CD14-positive monocyte (primary cell): ENCODE results near the gene PNMA8C. TPM values are rescaled to one million over a fixed set of nuclear protein-coding genes. Genes with fewer than 3 reads are reported as not detected.
A peak's percentile ranks its signal among the peaks of the same experiment; 100 is the strongest.
"Not testable (repeated sequence)": the region's sequence is repeated elsewhere in the genome, so short reads cannot be mapped to it uniquely, and the experiment has no call there.

Experiments used
- DNase-seq, 3 donors: peaks; one replicate each; pipeline ENCODE4 v3.0.0-alpha.2; 2011 to 2022
- H2AFZ ChIP-seq: 2 replicates; pipeline ENCODE4 v1.6.0; 2012; ENCODE audit warnings: mild to moderate bottlenecking, low read depth, low read length, inconsistent platforms; ENCODE audit not compliant: insufficient read depth, poor library complexity, severe bottlenecking
- H3K27ac ChIP-seq, 2 donors: 1 replicate in 1 of 2; 2 replicates in 1 of 2; pipeline ENCODE4 v1.5.1; 2012 to 2013; ENCODE audit warnings: low read length in 2 of 2, control low read depth in 1 of 2, inconsistent platforms in 1 of 2, low read depth in 1 of 2, mild to moderate bottlenecking in 1 of 2
- H3K27me3 ChIP-seq, 2 donors: one replicate each; pipeline versions ENCODE4 v1.6.0 to v1.6.1; 2011 to 2013; ENCODE audit warnings: low read length in 2 of 2; ENCODE audit not compliant: control insufficient read depth in 2 of 2, insufficient read depth in 2 of 2
- H3K36me3 ChIP-seq, 2 donors: replicated peaks in 1 of 2; 1 replicate in 1 of 2; 2 replicates in 1 of 2; pipeline versions ENCODE4 v1.5.1 to v1.6.1; 2012 to 2013; ENCODE audit warnings: low read length in 2 of 2, control low read depth in 1 of 2, inconsistent platforms in 1 of 2, mild to moderate bottlenecking in 1 of 2; ENCODE audit not compliant: insufficient read depth in 2 of 2, control insufficient read depth in 1 of 2
- H3K4me1 ChIP-seq, 2 donors: 1 replicate in 1 of 2; 2 replicates in 1 of 2; pipeline versions ENCODE4 v1.5.1 to v1.6.1; 2012 to 2013; ENCODE audit warnings: low read length in 2 of 2, control low read depth in 1 of 2, inconsistent platforms in 1 of 2, mild to moderate bottlenecking in 1 of 2, moderate library complexity in 1 of 2; ENCODE audit not compliant: insufficient read depth in 2 of 2, control insufficient read depth in 1 of 2
- H3K4me2 ChIP-seq: replicated peaks from 2 replicates; pipeline ENCODE3; 2012; ENCODE audit warnings: low read length, moderate library complexity, mild to moderate bottlenecking; ENCODE audit not compliant: poor library complexity, severe bottlenecking; ENCODE audit errors: extremely low read depth
- H3K4me3 ChIP-seq, 3 experiments: fragments of 200-600 bp in 1 of 3; sonication (generic) in 1 of 3; replicated peaks in 1 of 3; 1 replicate in 2 of 3; 2 replicates in 1 of 3; pipeline ENCODE4 v1.5.1; 2011 to 2013; ENCODE audit warnings: low read length in 3 of 3, mild to moderate bottlenecking in 3 of 3, control low read depth in 2 of 3, low read depth in 2 of 3, inconsistent platforms in 1 of 3, moderate library complexity in 1 of 3
- H3K79me2 ChIP-seq: 2 replicates; pipeline ENCODE4 v1.6.0; 2012; ENCODE audit warnings: mild to moderate bottlenecking, control low read depth, inconsistent platforms, low read length, moderate library complexity; ENCODE audit not compliant: insufficient read depth
- H3K9ac ChIP-seq: 2 replicates; pipeline ENCODE4 v1.6.0; 2017; ENCODE audit warnings: low read length, mild to moderate bottlenecking; ENCODE audit not compliant: insufficient read depth, poor library complexity, severe bottlenecking
- H3K9me3 ChIP-seq, 2 donors: replicated peaks in 1 of 2; 1 replicate in 1 of 2; 2 replicates in 1 of 2; pipeline versions ENCODE4 v1.5.1 to v1.6.1; 2012 to 2013; ENCODE audit warnings: low read length in 2 of 2, control low read depth in 1 of 2; ENCODE audit not compliant: control insufficient read depth in 1 of 2, insufficient read depth in 1 of 2
- H4K20me1 ChIP-seq: 2 replicates; pipeline ENCODE4 v1.6.0; 2012; ENCODE audit warnings: mild to moderate bottlenecking, low read length, control low read depth, moderate library complexity; ENCODE audit not compliant: insufficient read depth
- H3K27ac Mint-ChIP-seq, 7 donors: one replicate each; pipeline ENCODE4 v1.8.0; 2020; ENCODE audit warnings: mild to moderate bottlenecking in 7 of 7, mixed read lengths in 7 of 7, moderate library complexity in 6 of 7, inconsistent platforms in 2 of 7
- H3K27me3 Mint-ChIP-seq, 3 donors: one replicate each; pipeline ENCODE4 v1.8.0; 2021 to 2022; ENCODE audit warnings: low read depth in 3 of 3, mild to moderate bottlenecking in 3 of 3, mixed read lengths in 3 of 3, moderate library complexity in 3 of 3, inconsistent platforms in 1 of 3
- H3K36me3 Mint-ChIP-seq, 2 donors: one replicate each; pipeline ENCODE4 v1.8.0; 2020; ENCODE audit warnings: mixed read lengths in 2 of 2, inconsistent platforms in 1 of 2, mild to moderate bottlenecking in 1 of 2
- H3K4me1 Mint-ChIP-seq: one replicate; pipeline ENCODE4 v1.8.0; 2020; ENCODE audit warnings: mild to moderate bottlenecking, mixed read lengths
- H3K4me3 Mint-ChIP-seq, 2 donors: one replicate each; pipeline ENCODE4 v1.8.0; 2020; ENCODE audit warnings: mild to moderate bottlenecking in 2 of 2, mixed read lengths in 2 of 2, moderate library complexity in 1 of 2
- H3K9me3 Mint-ChIP-seq, 7 donors: one replicate each; pipeline ENCODE4 v1.8.0; 2020 to 2022; ENCODE audit warnings: mixed read lengths in 7 of 7, mild to moderate bottlenecking in 6 of 7, moderate library complexity in 6 of 7, inconsistent platforms in 2 of 7
- CTCF ChIP-seq: fragments of 200-600 bp; IDR thresholded peaks from one replicate; pipeline ENCODE4 v1.8.0; 2022; ENCODE audit warnings: antibody characterized with exemption, mild to moderate bottlenecking
- WGBS: methylation state at CpG from one replicate; pipeline ENCODE4 v1.1.5; 2013; ENCODE audit warnings: missing lambda C conversion rate; ENCODE audit not compliant: insufficient coverage; 5-methylcytosine and 5-hydroxymethylcytosine counted together
- intact Hi-C, 2 donors: fragments of 100-400 bp; cut with micrococcal nuclease; formaldehyde crosslinking; loops; one replicate each; pipeline versions ENCODE4 v1.15.0 to v1.15.1; 2023
- polyA plus RNA-seq, 3 donors: library from polyadenylated mRNA; depleted of rRNA in 1 of 3; unstranded in 2 of 3; stranded (reverse) in 1 of 3; fragments of 300-500 nt in 2 of 3; fragments of >200 nt in 1 of 3; fragmentation: Illumina TruSeq in 2 of 3; gene quantifications; 1 replicate in 2 of 3; 2 replicates in 1 of 3; pipeline ENCODE4 v1.2.3, GENCODE V29; 2012 to 2021

PNMA8C gene
- polyA plus RNA-seq, 3 donors: not detected

GRCh38 chr19:46414899-46415298 is 13.8 kb downstream of the PNMA8C start:
- H3K4me1 Mint-ChIP-seq, intact Hi-C loops, H3K27ac Mint-ChIP-seq: not testable (repeated sequence)

GRCh38 chr19:46413262-46414031 is 15.3 kb downstream of the PNMA8C start, which contains the start of gene CCDC8:
Gene CCDC8 (minus strand): TSS chr19:46413564. CDS start chr19:46412810, 754 bp downstream.
- Histone ChIP-seq H3K9me3 (no peaks in the 10 kb centered on the region), H3K4me2 (no peak within 1 kb of the TSS), H3K4me3 (no peak within 1 kb of the TSS), H3K27ac (no peak within 1 kb of the TSS), H4K20me1 (no peaks in the 10 kb centered on the region), H2AFZ (peak within 1 kb of the TSS; percentile 56), H3K27me3 (peaks cover 11 to 78% of the 10 kb centered on the region in 2 donors), H3K36me3 (no peaks in the 10 kb centered on the region), H3K9ac (no peak within 1 kb of the TSS), H3K79me2 (no peaks in the 10 kb centered on the region), H3K4me1 (no peaks in the 10 kb centered on the region)
- Mint-ChIP-seq H3K27me3 (peaks cover 84 to 93% (median 87%) of the 10 kb centered on the region in 3 donors), H3K9me3 (peaks cover 0 to 27% (median 9%) of the 10 kb centered on the region in 7 donors), H3K4me1 (peaks cover 4% of the 10 kb centered on the region), H3K36me3 (peaks cover 0 to 2% of the 10 kb centered on the region in 2 donors), H3K27ac (no peak within 1 kb of the TSS), H3K4me3 (peak within 1 kb of the TSS in 1 of 2 donors; percentile 77)
- intact Hi-C loops: no loop called here
- DNase-seq: no peak
- no peak for TF ChIP-seq CTCF
- WGBS: 13% methylated on average over 46 of the region's 46 CpGs

More at GRCh38 chr19:46414899-46415298, 13.8 kb downstream of the PNMA8C start:
- Mint-ChIP-seq H3K9me3 (peaks cover 0 to 27% (median 9%) of the 10 kb centered on the region in 7 donors), H3K27me3 (peaks cover 74 to 95% (median 82%) of the 10 kb centered on the region in 3 donors), H3K4me3 (peak overlapping the region in 1 of 2 donors; percentile 53)
- not testable (repeated sequence) for H3K4me3 ChIP-seq, DNase-seq, H3K9ac ChIP-seq, H4K20me1 ChIP-seq, H3K79me2 ChIP-seq, H3K27ac ChIP-seq, H3K36me3 Mint-ChIP-seq, H3K4me2 ChIP-seq, H3K4me1 ChIP-seq, H3K36me3 ChIP-seq, H2AFZ ChIP-seq, H3K9me3 ChIP-seq
- 96% methylated on average over 21 of the region's 22 CpGs for WGBS
- peaks cover 11 to 71% of the 10 kb centered on the region in 2 donors for H3K27me3 ChIP-seq
